ENCODE results near the gene SNAPIN. TPM values are rescaled to one million over a fixed set of nuclear protein-coding genes. Genes with fewer than 3 reads are reported as not detected.

SNAPIN gene
- total RNA-seq, 1 experiment from 2014 or later, result 91.1 TPM

- in situ Hi-C loops (cut with HindIII; ENCODE audit: low pct_unique_long_range_greater_than_20kb, low sequenced_read_pairs), result no loop called here
- DNase-seq (ENCODE audit: low read depth, low spot score), result no peak
These were observed 27.2 kb downstream of the SNAPIN start for GRCh38 chr1:153685544-153686340.

- in situ Hi-C loops (cut with HindIII; ENCODE audit: low pct_unique_long_range_greater_than_20kb, low sequenced_read_pairs), result no loop called here
These were observed 29.0 kb downstream of the SNAPIN start for GRCh38 chr1:153687346-153688125.

GRCh38 chr1:153688276-153688675 is 29.8 kb downstream of the SNAPIN start:
- in situ Hi-C loops (cut with HindIII; ENCODE audit: low pct_unique_long_range_greater_than_20kb, low sequenced_read_pairs), result no loop called here
- no peak for DNase-seq (ENCODE audit: low read depth, low spot score)

More at GRCh38 chr1:153687346-153688125, 29.0 kb downstream of the SNAPIN start:
- DNase-seq (ENCODE audit: low read depth, low spot score), result no peak

- in situ Hi-C loops (cut with HindIII; ENCODE audit: low pct_unique_long_range_greater_than_20kb, low sequenced_read_pairs), result no loop called here
- DNase-seq (ENCODE audit: low read depth, low spot score), result no peak
These were observed 30.3 kb downstream of the SNAPIN start for GRCh38 chr1:153688736-153689328.

GRCh38 chr1:153693466-153693865 is 35.0 kb downstream of the SNAPIN start:
- DNase-seq (ENCODE audit: low read depth, low spot score), result no peak
- in situ Hi-C loops (cut with HindIII; ENCODE audit: low pct_unique_long_range_greater_than_20kb, low sequenced_read_pairs), result no loop called here

GRCh38 chr1:153696741-153697140 is 38.2 kb downstream of the SNAPIN start:
- in situ Hi-C loops (cut with HindIII; ENCODE audit: low pct_unique_long_range_greater_than_20kb, low sequenced_read_pairs), result no loop called here

GRCh38 chr1:153697191-153698019 is 38.9 kb downstream of the SNAPIN start:
- in situ Hi-C loops (cut with HindIII; ENCODE audit: low pct_unique_long_range_greater_than_20kb, low sequenced_read_pairs), result no loop called here
- no peak for DNase-seq (ENCODE audit: low read depth, low spot score)

More at GRCh38 chr1:153696741-153697140, 38.2 kb downstream of the SNAPIN start:
- no peak for DNase-seq (ENCODE audit: low read depth, low spot score)

- DNase-seq (ENCODE audit: low read depth, low spot score), result no peak
- in situ Hi-C loops (cut with HindIII; ENCODE audit: low pct_unique_long_range_greater_than_20kb, low sequenced_read_pairs), result no loop called here
These were observed 39.8 kb downstream of the SNAPIN start for GRCh38 chr1:153698020-153698922.

GRCh38 chr1:153698923-153699714 is 40.6 kb downstream of the SNAPIN start:
- DNase-seq (ENCODE audit: low read depth, low spot score), result peak; percentile 66
- in situ Hi-C loops (cut with HindIII; ENCODE audit: low pct_unique_long_range_greater_than_20kb, low sequenced_read_pairs), result no loop called here

GRCh38 chr1:153699768-153700167 is 41.3 kb downstream of the SNAPIN start:
- DNase-seq (ENCODE audit: low read depth, low spot score), result no peak
- in situ Hi-C loops (cut with HindIII; ENCODE audit: low pct_unique_long_range_greater_than_20kb, low sequenced_read_pairs), result no loop called here

GRCh38 chr1:153705484-153705883 is 47.0 kb downstream of the SNAPIN start:
- in situ Hi-C loops (cut with HindIII; ENCODE audit: low pct_unique_long_range_greater_than_20kb, low sequenced_read_pairs), result no loop called here
- no peak for DNase-seq (ENCODE audit: low read depth, low spot score)

GRCh38 chr1:153711026-153711425 is 52.5 kb downstream of the SNAPIN start:
- no peak for DNase-seq (ENCODE audit: low read depth, low spot score)
- in situ Hi-C loops (cut with HindIII; ENCODE audit: low pct_unique_long_range_greater_than_20kb, low sequenced_read_pairs), result no loop called here

Measured in SK-MEL-5 (cell line).